Gastrocnemius medialis (tissue), 4 donors: Measurements from ENCODE around the gene SPEF2. TPM values are rescaled to one million over a fixed set of nuclear protein-coding genes. Genes with fewer than 3 reads are reported as not detected.

Experiments used
- ATAC-seq, 2 donors: fragments of 150-250 bp; one replicate each; pipeline ENCODE4 v1.9.1; 2016
- DNase-seq, 2 donors: peaks; one replicate each; pipeline ENCODE4 v3.0.0-alpha.2; 2019
- H3K27ac ChIP-seq, 4 donors: fragments of 200-600 bp; sonication (generic); 1 replicate in 1 of 4; 2 replicates in 3 of 4; pipeline ENCODE4 v1.5.1; 2016 to 2018; ENCODE audit warnings: mild to moderate bottlenecking in 2 of 4, moderate library complexity in 1 of 4
- H3K27me3 ChIP-seq, 3 donors: fragments of 200-600 bp; sonication (generic) in 2 of 3; 1 replicate in 1 of 3; 2 replicates in 2 of 3; pipeline versions ENCODE4 v1.5.1 to v1.6.0; 2016 to 2019; ENCODE audit warnings: mild to moderate bottlenecking in 1 of 3, moderate library complexity in 1 of 3
- H3K36me3 ChIP-seq, 2 donors: fragments of 200-600 bp; sonication (generic) in 1 of 2; one replicate each; pipeline ENCODE4 v1.5.1; 2017 to 2018
- H3K4me1 ChIP-seq, 2 donors: fragments of 200-600 bp; sonication (generic) in 1 of 2; one replicate each; pipeline ENCODE4 v1.5.1; 2016 to 2017; ENCODE audit warnings: mild to moderate bottlenecking in 2 of 2
- H3K4me3 ChIP-seq, 4 donors: fragments of 200-600 bp; sonication (generic) in 3 of 4; 1 replicate in 1 of 4; 2 replicates in 3 of 4; pipeline ENCODE4 v1.5.1; 2016 to 2019; ENCODE audit warnings: mild to moderate bottlenecking in 2 of 4
- H3K9me3 ChIP-seq, 3 donors: fragments of 200-600 bp; sonication (generic) in 2 of 3; 1 replicate in 1 of 3; 2 replicates in 2 of 3; pipeline ENCODE4 v1.5.1; 2016 to 2019
- POLR2A ChIP-seq, 2 donors: fragments of 450-650 bp; IDR thresholded peaks; one replicate each; pipeline ENCODE4 v1.6.1; 2017; ENCODE audit warnings: antibody characterized with exemption in 2 of 2, mild to moderate bottlenecking in 2 of 2, moderate library complexity in 2 of 2
- in situ Hi-C, 4 donors: fragments of 200-750 bp; cut with MboI; loops; one replicate each; pipeline versions ENCODE4 v1.15.0 to v1.8.0; 2017; ENCODE audit warnings: low sequenced_read_pairs in 4 of 4
- intact Hi-C: fragments of 100-400 bp; cut with DNase I; formaldehyde crosslinking; loops from one replicate; pipeline ENCODE4 v1.15.1; 2023; ENCODE audit warnings: low total_unique reads
- total RNA-seq, 4 donors: library from RNA; depleted of rRNA; stranded (reverse); fragments of >200 nt; gene quantifications; one replicate each; pipeline versions ENCODE4 v1.1.0 to v1.2.3, GENCODE V29; 2016
- TF ChIP-seq, protein P1 (sequence below), 5 experiments: fragments of 450-650 bp in 3 of 5; fragments of 200-600 bp in 2 of 5; sonication (generic) in 2 of 5; IDR thresholded peaks in 4 of 5; conservative IDR thresholded peaks in 1 of 5; 1 replicate in 4 of 5; 2 replicates in 1 of 5; pipeline ENCODE4 v1.5.1; 2016 to 2019; ENCODE audit warnings: antibody characterized with exemption in 5 of 5, mild to moderate bottlenecking in 3 of 5, moderate library complexity in 3 of 5

The SPEF2 gene
- total RNA-seq, 4 donors from 2014 or later: 0.11 to 0.46 TPM; not detected in 2

DNA sequence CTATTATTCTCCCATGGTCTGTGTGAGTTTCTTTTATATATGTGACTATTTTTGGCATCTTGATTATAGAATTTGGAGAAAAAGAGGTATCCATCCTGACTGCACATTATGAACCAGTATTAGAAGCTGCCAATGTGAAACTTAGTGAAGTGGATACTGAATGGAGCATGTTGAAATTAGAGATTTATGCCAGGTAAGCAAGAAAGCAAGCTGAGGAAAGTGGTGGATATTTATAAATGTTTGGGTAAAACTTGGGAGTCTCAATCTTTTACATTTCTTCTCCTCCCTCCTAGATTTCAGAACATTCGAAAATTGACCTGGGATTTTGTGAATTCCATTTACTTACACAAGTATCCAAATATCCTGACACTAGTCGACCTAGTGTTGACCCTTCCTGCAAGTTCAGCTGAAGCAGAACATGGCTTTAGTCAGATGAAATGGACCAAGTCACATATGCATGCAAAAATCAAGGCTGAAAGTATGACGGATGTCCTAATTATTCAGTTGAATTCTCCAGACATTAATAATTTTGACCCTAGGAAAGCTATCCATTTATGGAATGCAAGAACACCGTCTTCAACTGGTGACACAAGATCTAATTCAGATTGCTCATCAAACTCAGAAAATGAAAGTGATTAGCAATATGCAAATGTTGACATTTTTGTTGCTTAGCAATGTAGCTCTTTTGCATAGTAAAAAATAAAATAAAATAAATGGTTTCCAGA is 172.2 kb downstream of the SPEF2 start:
- no peaks in the 10 kb centered on the region for H3K9me3 ChIP-seq
- H3K27me3 ChIP-seq: no peaks in the 10 kb centered on the region
- no peak for ATAC-seq
- H3K27ac ChIP-seq: peak overlapping the region in 3 of 4 donors; percentile 4 to 52 (median 43)
- in situ Hi-C loops: no loop called here
- peaks cover 0 to 3% of the 10 kb centered on the region in 2 donors for H3K4me1 ChIP-seq
- TF ChIP-seq POLR2A (IDR thresholded peaks at IDR 0.05): no peak
- TF ChIP-seq, protein P1, sequence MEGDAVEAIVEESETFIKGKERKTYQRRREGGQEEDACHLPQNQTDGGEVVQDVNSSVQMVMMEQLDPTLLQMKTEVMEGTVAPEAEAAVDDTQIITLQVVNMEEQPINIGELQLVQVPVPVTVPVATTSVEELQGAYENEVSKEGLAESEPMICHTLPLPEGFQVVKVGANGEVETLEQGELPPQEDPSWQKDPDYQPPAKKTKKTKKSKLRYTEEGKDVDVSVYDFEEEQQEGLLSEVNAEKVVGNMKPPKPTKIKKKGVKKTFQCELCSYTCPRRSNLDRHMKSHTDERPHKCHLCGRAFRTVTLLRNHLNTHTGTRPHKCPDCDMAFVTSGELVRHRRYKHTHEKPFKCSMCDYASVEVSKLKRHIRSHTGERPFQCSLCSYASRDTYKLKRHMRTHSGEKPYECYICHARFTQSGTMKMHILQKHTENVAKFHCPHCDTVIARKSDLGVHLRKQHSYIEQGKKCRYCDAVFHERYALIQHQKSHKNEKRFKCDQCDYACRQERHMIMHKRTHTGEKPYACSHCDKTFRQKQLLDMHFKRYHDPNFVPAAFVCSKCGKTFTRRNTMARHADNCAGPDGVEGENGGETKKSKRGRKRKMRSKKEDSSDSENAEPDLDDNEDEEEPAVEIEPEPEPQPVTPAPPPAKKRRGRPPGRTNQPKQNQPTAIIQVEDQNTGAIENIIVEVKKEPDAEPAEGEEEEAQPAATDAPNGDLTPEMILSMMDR (IDR thresholded peaks at IDR 0.05 in 4 of 5, conservative IDR thresholded peaks at IDR 0.05 in 1 of 5): no peak
- H3K4me3 ChIP-seq: no peak overlapping the region
- H3K36me3 ChIP-seq: no peaks in the 10 kb centered on the region
- no peak for DNase-seq
- intact Hi-C loops: loop anchor here (5.0 kb wide), 1 partner anchor 62 kb away; no protein-coding TSS in a partner anchor

DNA sequence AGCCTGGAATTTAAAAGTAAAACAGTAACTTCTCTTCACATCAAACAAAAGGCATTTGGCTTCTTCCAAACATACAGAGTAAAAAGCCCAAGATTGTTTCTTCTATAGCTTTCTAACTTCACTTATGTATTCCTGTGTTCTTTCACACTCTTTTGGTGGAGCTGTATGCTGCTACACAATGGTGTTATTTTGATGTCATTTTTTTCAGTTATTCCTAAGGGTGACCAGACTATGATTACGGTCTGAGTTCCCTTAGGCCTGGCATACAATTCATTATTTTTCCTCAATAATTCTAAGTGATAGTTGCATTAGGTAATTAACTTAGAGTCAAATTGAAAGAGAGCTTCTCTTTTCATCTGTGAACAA is 172.8 kb downstream of the SPEF2 start:
- in situ Hi-C loops: no loop called here
- intact Hi-C loops: no loop called here
- DNase-seq: no peak

DNA sequence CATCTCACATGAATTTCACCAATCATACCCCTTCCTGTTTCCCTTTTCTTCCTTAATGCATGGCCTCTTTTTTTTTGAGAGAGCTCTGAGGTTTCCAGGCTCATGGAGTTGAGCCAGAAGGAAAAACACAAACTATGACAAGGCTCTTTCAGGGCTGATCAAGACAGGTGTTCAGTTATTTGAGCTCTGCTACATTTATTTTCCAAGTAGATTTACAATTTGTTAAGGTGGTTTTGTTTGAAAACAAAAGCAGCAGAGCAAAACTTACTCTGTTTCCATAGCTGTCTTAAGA is 176.6 kb downstream of the SPEF2 start:
- Histone ChIP-seq H3K27ac (no peak overlapping the region), H3K4me1 (peaks cover 0 to 3% of the 10 kb centered on the region in 2 donors), H3K27me3 (no peaks in the 10 kb centered on the region), H3K36me3 (no peaks in the 10 kb centered on the region), H3K9me3 (no peaks in the 10 kb centered on the region), H3K4me3 (no peak overlapping the region)
- TF ChIP-seq, protein P1 (IDR thresholded peaks at IDR 0.05 in 4 of 5, conservative IDR thresholded peaks at IDR 0.05 in 1 of 5): no peak
- no peak for TF ChIP-seq POLR2A (IDR thresholded peaks at IDR 0.05)
- in situ Hi-C loops: no loop called here
- ATAC-seq (no peak), DNase-seq (no peak)
- intact Hi-C loops: no loop called here

More for the DNA sequence above, 172.8 kb downstream of the SPEF2 start:
- no peaks in the 10 kb centered on the region for H3K27me3 ChIP-seq
- no peak overlapping the region for H3K4me3 ChIP-seq
- no peaks in the 10 kb centered on the region for H3K9me3 ChIP-seq
- no peaks in the 10 kb centered on the region for H3K36me3 ChIP-seq
- H3K4me1 ChIP-seq: peaks cover 0 to 3% of the 10 kb centered on the region in 2 donors
- no peak for ATAC-seq
- no peak overlapping the region for H3K27ac ChIP-seq
- no peak for TF ChIP-seq POLR2A (IDR thresholded peaks at IDR 0.05)
- TF ChIP-seq, protein P1 (IDR thresholded peaks at IDR 0.05 in 4 of 5, conservative IDR thresholded peaks at IDR 0.05 in 1 of 5): no peak

DNA sequence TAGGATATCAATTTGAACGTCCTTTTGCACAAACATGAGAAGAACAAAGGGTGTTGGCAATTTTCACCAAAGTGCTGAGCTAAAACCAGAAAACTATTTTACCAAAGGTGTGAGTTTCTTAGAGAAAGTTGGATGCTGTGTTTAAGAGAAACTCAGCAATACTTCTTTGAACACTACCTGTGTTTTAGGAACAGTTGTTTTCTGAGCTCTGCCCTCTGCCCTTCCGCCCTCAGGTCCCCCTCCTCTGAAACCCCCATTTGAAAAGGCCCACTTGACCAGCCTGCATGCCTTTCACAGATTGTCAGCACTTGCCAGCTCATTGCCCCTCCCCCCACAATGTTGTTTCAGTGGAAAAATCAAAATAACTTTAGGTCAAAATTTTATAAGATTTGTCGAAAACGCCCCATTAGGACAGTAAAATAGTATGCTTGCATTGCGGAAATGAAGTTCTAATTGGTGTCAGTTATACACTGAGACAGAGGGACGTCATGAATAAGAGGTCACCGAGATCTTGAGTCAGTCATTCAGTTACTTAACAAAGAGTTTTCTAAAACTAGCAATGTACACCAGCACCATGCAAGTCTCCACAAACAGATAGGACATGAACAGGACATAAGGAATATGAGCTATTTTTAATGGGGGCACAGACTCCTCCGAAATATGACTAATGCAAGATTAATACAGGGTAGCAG is 177.2 kb downstream of the SPEF2 start:
- Histone ChIP-seq H3K9me3 (no peaks in the 10 kb centered on the region), H3K4me3 (no peak overlapping the region), H3K27ac (no peak overlapping the region), H3K27me3 (no peaks in the 10 kb centered on the region), H3K4me1 (peaks cover 0 to 3% of the 10 kb centered on the region in 2 donors), H3K36me3 (no peaks in the 10 kb centered on the region)
- in situ Hi-C loops (no loop called here), intact Hi-C loops (no loop called here)
- TF ChIP-seq POLR2A (IDR thresholded peaks at IDR 0.05): no peak
- TF ChIP-seq, protein P1 (IDR thresholded peaks at IDR 0.05 in 4 of 5, conservative IDR thresholded peaks at IDR 0.05 in 1 of 5): no peak
- ATAC-seq: no peak
- DNase-seq: no peak
